Stimulated activated naive CD8-positive, alpha-beta T cell treated with anti-CD3 and anti-CD28 coated beads, Interleukin-15, amount 100 ng/mL, for 72 hours (primary cell): ENCODE results near the gene BAIAP2.

Experiments
- ATAC-seq: fragments of 150-1000 bp; cut with Tn5 transposase; 2 replicates; pipeline ENCODE4 v1.10.0; 2021; ENCODE audit warnings: mild to moderate bottlenecking, moderate library complexity
- DNase-seq, 2 donors: peaks; one replicate each; pipeline ENCODE4 v3.0.0; 2021 to 2022
- H3K27ac Mint-ChIP-seq, 2 donors: one replicate each; pipeline ENCODE4 v1.8.0; 2022; ENCODE audit warnings: mild to moderate bottlenecking in 2 of 2, mixed read lengths in 2 of 2, moderate library complexity in 2 of 2
- H3K27me3 Mint-ChIP-seq: one replicate; pipeline ENCODE4 v1.8.0; 2022; ENCODE audit warnings: mixed read lengths
- H3K4me1 Mint-ChIP-seq: one replicate; pipeline ENCODE4 v1.8.0; 2022; ENCODE audit warnings: mild to moderate bottlenecking, mixed read lengths
- H3K4me3 Mint-ChIP-seq, 2 donors: one replicate each; pipeline ENCODE4 v1.8.0; 2022; ENCODE audit warnings: mild to moderate bottlenecking in 2 of 2, mixed read lengths in 2 of 2, moderate library complexity in 1 of 2
- H3K9me3 Mint-ChIP-seq, 2 donors: one replicate each; pipeline ENCODE4 v1.8.0; 2022; ENCODE audit warnings: mixed read lengths in 2 of 2

BAIAP2 gene

GRCh38 chr17:81117672-81118198 is 82.8 kb downstream of the BAIAP2 start:
- DNase-seq (no peak), ATAC-seq (no peak)
- Mint-ChIP-seq H3K9me3 (no peaks in the 10 kb centered on the region), H3K4me1 (peaks cover 6% of the 10 kb centered on the region), H3K27ac (no peak overlapping the region), H3K4me3 (no peak overlapping the region), H3K27me3 (no peaks in the 10 kb centered on the region)

DNA sequence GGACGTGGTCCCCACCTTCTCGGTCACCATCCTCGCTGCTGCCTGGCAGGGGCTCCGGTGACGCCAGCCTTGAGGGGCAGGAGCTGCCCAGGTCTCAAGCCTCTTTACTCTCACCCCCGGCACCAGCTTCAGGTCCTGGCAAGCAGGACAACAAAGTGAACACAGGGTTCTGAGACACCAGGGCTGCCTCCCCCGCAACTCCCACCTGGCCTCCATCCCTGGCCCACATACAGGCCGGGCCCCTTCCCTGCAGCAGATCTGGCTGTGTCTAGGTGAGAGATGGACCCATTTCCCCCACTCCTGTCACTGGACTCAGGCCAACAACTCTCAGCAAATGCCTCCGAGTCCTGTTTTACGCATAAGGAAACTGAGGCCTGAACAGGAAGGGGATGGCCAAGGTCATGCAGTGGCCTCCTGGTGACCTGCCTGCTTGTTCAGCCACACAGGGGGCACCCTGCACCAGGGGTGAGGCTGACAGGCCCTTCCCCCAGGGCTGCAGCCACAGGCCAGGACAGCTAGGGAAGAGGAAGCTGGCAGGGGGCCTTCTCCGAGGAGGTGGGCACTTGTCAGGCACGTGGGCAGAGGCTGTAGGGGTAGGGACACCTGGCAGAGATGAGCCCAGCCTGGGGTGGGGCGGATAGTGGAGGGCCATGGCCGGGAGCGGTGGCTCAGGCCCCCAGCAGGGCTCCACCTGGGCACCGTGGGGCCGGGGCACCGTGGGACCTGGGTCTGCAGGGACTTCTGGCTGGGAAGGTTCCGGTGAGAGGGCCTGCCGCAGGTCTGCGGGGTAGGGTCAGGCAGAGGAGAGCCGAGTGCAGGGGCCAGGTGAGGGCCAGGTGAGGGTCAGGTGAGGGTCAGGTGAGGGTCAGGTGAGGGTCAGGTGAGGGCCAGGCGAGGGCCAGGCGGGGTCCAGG is 83.6 kb downstream of the BAIAP2 start:
- Mint-ChIP-seq H3K27me3 (no peaks in the 10 kb centered on the region), H3K9me3 (no peaks in the 10 kb centered on the region), H3K27ac (no peak overlapping the region), H3K4me3 (peak overlapping the region; percentile 58 to 62), H3K4me1 (peaks cover 6% of the 10 kb centered on the region)
- DNase-seq (no peak), ATAC-seq (peak; percentile 10)

DNA sequence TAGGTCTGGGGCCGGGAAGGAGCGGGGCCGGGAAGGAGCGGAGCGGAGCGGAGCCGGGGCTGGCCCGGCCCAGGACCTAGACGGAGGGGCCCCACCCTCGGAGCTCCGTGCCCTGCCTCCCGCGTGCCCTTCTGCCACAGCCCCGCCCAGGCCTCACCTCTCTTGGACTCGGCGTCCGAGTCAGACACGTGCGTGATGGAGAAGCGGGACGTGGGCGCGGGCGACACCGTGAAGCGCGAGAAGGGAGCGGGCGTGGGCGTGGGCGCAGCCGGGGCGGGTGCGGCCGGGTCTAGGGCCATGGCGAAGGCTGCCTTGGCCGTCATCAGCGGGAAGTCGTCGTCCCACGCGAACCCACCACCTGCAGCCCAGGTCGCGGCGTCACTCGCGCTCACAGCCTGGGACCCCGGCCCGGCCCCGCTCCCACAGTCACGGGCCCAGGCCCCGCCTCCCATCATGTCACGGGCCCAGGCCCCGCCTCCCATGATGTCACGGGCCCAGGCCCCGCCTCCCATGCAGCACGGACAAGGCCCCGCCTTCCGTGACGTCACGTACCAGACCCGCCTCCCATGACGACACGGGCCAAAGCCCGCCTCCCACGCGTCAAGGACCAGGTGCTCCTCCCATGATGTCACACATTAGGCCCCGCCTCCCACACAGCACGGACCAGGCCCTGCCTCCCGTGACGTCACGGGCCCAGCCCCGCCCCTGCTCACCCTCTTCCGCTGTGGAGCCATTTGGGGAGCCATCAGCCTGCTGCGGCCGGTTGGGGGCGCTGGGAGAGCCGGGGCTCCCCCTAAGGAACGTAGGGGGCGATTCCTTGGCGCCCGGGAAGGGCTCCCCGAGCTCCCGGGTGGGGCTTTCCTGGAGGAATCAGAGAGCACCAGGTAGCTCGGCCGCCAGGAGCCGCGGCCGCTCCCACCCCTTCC is 84.5 kb downstream of the BAIAP2 start:
- peak; percentile 84 to 85 for DNase-seq
- H3K4me1 Mint-ChIP-seq, result peaks cover 6% of the 10 kb centered on the region
- peak; percentile 50 for ATAC-seq
- H3K27ac Mint-ChIP-seq, result peak overlapping the region in 1 of 2 donors; percentile 92
- H3K4me3 Mint-ChIP-seq, result peak overlapping the region; percentile 67 to 73
- H3K9me3 Mint-ChIP-seq, result no peaks in the 10 kb centered on the region
- no peaks in the 10 kb centered on the region for H3K27me3 Mint-ChIP-seq

DNA sequence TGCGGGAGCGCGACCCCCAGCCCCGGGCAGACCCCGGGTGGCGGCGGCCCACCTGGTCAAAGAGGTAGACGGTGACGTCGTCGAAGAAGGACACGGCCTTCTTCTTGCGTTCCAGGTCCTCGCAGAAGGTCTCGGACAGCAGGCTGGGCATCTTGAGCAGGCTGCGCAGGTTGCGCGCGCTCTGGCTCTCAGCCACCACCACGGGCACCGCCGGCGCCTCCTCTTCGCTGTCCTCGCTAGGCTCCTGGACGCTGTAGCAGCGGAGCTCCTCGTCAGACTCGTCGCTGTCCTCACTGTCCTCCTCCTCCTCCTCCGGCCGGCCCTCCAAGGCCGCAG is 85.2 kb downstream of the BAIAP2 start:
- no peaks in the 10 kb centered on the region for H3K9me3 Mint-ChIP-seq
- ATAC-seq (no peak), DNase-seq (no peak)
- H3K27ac Mint-ChIP-seq, result no peak overlapping the region
- H3K4me1 Mint-ChIP-seq, result peaks cover 6% of the 10 kb centered on the region
- H3K27me3 Mint-ChIP-seq, result no peaks in the 10 kb centered on the region
- H3K4me3 Mint-ChIP-seq, result no peak overlapping the region

DNA sequence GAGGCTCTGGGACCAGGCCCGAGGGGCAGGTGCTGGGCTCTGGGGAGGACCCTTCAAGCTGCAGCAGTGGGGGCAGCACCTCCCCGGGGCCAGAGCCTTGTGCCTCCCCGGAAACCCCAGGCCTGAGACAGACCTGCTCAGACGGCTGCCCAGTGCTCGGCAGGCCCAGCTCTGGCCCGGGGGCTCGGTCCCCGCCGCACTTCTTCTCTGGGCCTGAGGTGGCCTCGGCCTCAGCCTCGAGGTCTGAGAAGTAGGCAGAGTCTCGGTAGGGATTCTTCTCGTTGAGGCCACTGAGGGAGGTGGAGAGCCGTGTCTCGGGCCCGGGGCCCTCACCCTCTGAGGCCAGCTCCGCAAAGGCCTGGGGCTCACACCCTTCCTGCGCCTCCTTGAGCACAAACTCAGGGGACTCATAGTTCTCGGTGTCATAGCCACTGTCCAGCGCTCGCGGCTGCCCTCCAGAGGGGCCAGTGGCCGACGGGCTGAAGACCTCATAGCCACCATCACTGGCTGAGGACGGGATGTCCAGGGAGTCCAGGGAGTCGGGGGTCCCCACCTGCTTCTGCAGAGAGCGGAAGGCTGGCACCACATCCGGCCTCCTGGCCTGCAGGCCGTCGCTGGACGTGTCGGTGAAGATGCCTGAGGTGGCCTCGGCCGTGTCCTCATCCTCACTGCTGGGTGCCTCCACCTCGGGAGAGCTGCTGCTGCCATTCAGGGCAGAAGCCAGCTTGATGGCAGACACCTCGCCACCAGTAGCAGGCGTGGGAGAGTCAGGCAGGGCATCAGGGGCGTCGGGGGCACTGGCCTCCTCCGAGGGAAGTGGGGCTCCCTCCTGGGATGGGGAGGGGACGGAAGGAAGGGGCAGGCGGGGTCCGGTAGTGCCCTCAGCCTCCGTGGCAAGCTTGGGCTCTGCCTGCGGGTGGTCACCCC is 86.0 kb downstream of the BAIAP2 start:
- Mint-ChIP-seq H3K27ac (no peak overlapping the region), H3K9me3 (no peaks in the 10 kb centered on the region), H3K4me1 (peaks cover 6% of the 10 kb centered on the region), H3K27me3 (no peaks in the 10 kb centered on the region), H3K4me3 (no peak overlapping the region)
- no peak for DNase-seq
- ATAC-seq, result no peak

GRCh38 chr17:81121841-81122733 is 87.1 kb downstream of the BAIAP2 start:
- no peak overlapping the region for H3K4me3 Mint-ChIP-seq
- no peak for ATAC-seq
- no peaks in the 10 kb centered on the region for H3K9me3 Mint-ChIP-seq
- no peak for DNase-seq
- H3K4me1 Mint-ChIP-seq, result peaks cover 6% of the 10 kb centered on the region
- no peak overlapping the region for H3K27ac Mint-ChIP-seq
- H3K27me3 Mint-ChIP-seq, result no peaks in the 10 kb centered on the region

GRCh38 chr17:81123052-81124048 is 88.4 kb downstream of the BAIAP2 start:
- Mint-ChIP-seq H3K27ac (no peak overlapping the region), H3K27me3 (no peaks in the 10 kb centered on the region), H3K4me1 (peaks cover 6% of the 10 kb centered on the region), H3K4me3 (no peak overlapping the region), H3K9me3 (no peaks in the 10 kb centered on the region)
- DNase-seq, result no peak
- ATAC-seq, result no peak

GRCh38 chr17:81124377-81124776 is 89.4 kb downstream of the BAIAP2 start:
- DNase-seq, result no peak
- ATAC-seq, result no peak
- Mint-ChIP-seq H3K9me3 (no peaks in the 10 kb centered on the region), H3K27me3 (no peaks in the 10 kb centered on the region), H3K27ac (no peak overlapping the region), H3K4me1 (no peaks in the 10 kb centered on the region), H3K4me3 (no peak overlapping the region)

- Mint-ChIP-seq H3K4me1 (no peaks in the 10 kb centered on the region), H3K27ac (no peak overlapping the region), H3K9me3 (no peaks in the 10 kb centered on the region), H3K4me3 (no peak overlapping the region), H3K27me3 (no peaks in the 10 kb centered on the region)
- DNase-seq (no peak), ATAC-seq (no peak)
Observed at GRCh38 chr17:81125573-81126081, 90.7 kb downstream of the BAIAP2 start.

GRCh38 chr17:81126281-81127132 is 91.6 kb downstream of the BAIAP2 start:
- no peak overlapping the region for H3K4me3 Mint-ChIP-seq
- no peaks in the 10 kb centered on the region for H3K4me1 Mint-ChIP-seq
- no peak overlapping the region for H3K27ac Mint-ChIP-seq
- no peaks in the 10 kb centered on the region for H3K9me3 Mint-ChIP-seq
- ATAC-seq (no peak), DNase-seq (no peak)
- no peaks in the 10 kb centered on the region for H3K27me3 Mint-ChIP-seq

DNA sequence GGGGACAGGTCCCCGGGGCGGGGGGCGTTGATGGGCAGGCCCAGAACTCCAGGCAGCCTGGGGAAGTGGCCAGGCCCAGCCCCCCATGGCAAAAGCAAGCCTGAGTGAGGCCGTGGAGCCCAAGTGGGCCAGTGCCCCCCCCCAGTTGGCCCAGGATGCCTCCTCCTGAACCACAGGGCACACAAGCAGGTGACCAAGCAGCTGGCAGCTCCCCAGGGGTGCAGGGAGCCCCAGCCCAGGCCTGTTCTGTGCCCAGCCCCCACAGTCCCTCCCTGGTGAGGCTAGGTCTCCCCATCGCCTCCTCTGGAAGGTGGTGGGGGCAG is 92.1 kb downstream of the BAIAP2 start:
- Mint-ChIP-seq H3K27ac (no peak overlapping the region), H3K4me3 (no peak overlapping the region), H3K9me3 (no peaks in the 10 kb centered on the region)

DNA sequence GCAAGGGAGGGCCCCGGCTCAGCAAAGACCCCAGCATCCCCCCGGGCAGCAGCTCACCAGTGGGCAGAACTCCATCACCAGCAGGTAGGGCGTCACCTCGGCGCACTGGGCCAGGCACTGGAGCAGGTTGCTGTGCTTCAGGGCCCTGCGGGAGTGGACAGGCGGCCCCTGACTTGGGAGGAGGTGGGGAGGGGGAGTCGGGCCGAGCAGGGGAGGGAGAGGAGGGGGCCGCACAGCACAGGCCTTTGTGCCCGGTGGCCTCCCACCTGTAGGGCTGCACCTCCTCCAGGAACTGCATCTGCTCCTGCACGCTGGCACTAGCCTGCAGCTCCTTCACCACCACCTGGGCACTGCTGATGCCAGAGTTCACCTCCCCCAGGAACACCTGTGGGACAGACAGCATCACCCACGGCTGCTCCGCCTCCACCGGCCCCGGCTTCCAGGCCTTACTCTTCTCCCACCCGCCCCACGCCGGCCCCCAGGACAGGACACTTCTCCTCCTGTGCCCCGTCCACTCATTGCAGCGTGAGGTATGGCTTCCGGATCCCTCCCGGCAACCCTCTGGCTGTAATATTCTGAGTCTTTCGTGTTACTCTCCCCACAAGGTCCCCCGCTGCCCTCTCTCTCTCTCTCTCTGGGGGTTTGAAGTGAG is 92.7 kb downstream of the BAIAP2 start:
- H3K4me1 Mint-ChIP-seq, result no peaks in the 10 kb centered on the region
- no peak overlapping the region for H3K4me3 Mint-ChIP-seq
- no peaks in the 10 kb centered on the region for H3K27me3 Mint-ChIP-seq
- no peak for DNase-seq
- H3K27ac Mint-ChIP-seq, result no peak overlapping the region
- ATAC-seq, result peak; percentile 1
- H3K9me3 Mint-ChIP-seq, result no peaks in the 10 kb centered on the region

More for the DNA sequence above, 92.1 kb downstream of the BAIAP2 start:
- H3K4me1 Mint-ChIP-seq, result no peaks in the 10 kb centered on the region
- DNase-seq, result no peak
- ATAC-seq, result peak; percentile 8
- no peaks in the 10 kb centered on the region for H3K27me3 Mint-ChIP-seq
